Measurements from ENCODE around the gene POTEB3.
"Not testable (repeated sequence)": the region's sequence is repeated elsewhere in the genome, so short reads cannot be mapped to it uniquely, and the experiment has no call there.

- TF ChIP-seq, protein P1, sequence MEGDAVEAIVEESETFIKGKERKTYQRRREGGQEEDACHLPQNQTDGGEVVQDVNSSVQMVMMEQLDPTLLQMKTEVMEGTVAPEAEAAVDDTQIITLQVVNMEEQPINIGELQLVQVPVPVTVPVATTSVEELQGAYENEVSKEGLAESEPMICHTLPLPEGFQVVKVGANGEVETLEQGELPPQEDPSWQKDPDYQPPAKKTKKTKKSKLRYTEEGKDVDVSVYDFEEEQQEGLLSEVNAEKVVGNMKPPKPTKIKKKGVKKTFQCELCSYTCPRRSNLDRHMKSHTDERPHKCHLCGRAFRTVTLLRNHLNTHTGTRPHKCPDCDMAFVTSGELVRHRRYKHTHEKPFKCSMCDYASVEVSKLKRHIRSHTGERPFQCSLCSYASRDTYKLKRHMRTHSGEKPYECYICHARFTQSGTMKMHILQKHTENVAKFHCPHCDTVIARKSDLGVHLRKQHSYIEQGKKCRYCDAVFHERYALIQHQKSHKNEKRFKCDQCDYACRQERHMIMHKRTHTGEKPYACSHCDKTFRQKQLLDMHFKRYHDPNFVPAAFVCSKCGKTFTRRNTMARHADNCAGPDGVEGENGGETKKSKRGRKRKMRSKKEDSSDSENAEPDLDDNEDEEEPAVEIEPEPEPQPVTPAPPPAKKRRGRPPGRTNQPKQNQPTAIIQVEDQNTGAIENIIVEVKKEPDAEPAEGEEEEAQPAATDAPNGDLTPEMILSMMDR (IDR thresholded peaks at IDR 0.05), result not testable (repeated sequence)
- not testable (repeated sequence) for TF ChIP-seq POLR2A (IDR thresholded peaks at IDR 0.05)
These were observed 13.4 kb upstream of the POTEB3 start for GRCh38 chr15:21453683-21454082.
